RWPE2 (cell line): ENCODE results near the gene GRPR.

Experiments used
- ATAC-seq: fragments of 200-7000 bp; cut with Tn5 transposase; 3 replicates; pipeline ENCODE4 v1.9.1; 2021; ENCODE audit warnings: low read depth
- DNase-seq: peaks from one replicate; pipeline ENCODE4 v3.0.0-alpha.2; 2020; ENCODE audit warnings: low spot score
- H3K27ac ChIP-seq: fragments of 450-650 bp; 2 replicates; pipeline ENCODE4 v1.5.1; 2017; ENCODE audit warnings: mild to moderate bottlenecking; ENCODE audit not compliant: poor library complexity, severe bottlenecking
- H3K27me3 ChIP-seq: fragments of 250-450 bp; sonication (Bioruptor Pico); 2 replicates; pipeline ENCODE4 v1.5.1; 2021; ENCODE audit warnings: mild to moderate bottlenecking, moderate library complexity; ENCODE audit not compliant: insufficient read depth, poor library complexity, severe bottlenecking
- H3K36me3 ChIP-seq: fragments of 250-450 bp; sonication (Bioruptor Pico); 2 replicates; pipeline ENCODE4 v1.5.1; 2020; ENCODE audit warnings: low read depth, mild to moderate bottlenecking, moderate library complexity
- H3K4me1 ChIP-seq: fragments of 250-450 bp; sonication (Bioruptor Pico); 2 replicates; pipeline ENCODE4 v1.5.1; 2021; ENCODE audit warnings: mild to moderate bottlenecking, moderate library complexity; ENCODE audit not compliant: insufficient read depth, poor library complexity, severe bottlenecking
- H3K4me3 ChIP-seq: fragments of 250-450 bp; sonication (Bioruptor Pico); 2 replicates; pipeline ENCODE4 v1.5.1; 2021; ENCODE audit warnings: mild to moderate bottlenecking, moderate library complexity; ENCODE audit not compliant: severe bottlenecking
- H3K9me3 ChIP-seq: fragments of 250-450 bp; sonication (Bioruptor Pico); 2 replicates; pipeline ENCODE4 v1.5.1; 2021; ENCODE audit warnings: mild to moderate bottlenecking, moderate library complexity; ENCODE audit not compliant: severe bottlenecking
- TF ChIP-seq, protein P1 (sequence below): fragments of 450-650 bp; IDR thresholded peaks from one replicate; pipeline ENCODE4 v1.5.1; 2017; ENCODE audit warnings: mild to moderate bottlenecking, moderate library complexity; ENCODE audit not compliant: poor library complexity, severe bottlenecking

The GRPR gene

DNA sequence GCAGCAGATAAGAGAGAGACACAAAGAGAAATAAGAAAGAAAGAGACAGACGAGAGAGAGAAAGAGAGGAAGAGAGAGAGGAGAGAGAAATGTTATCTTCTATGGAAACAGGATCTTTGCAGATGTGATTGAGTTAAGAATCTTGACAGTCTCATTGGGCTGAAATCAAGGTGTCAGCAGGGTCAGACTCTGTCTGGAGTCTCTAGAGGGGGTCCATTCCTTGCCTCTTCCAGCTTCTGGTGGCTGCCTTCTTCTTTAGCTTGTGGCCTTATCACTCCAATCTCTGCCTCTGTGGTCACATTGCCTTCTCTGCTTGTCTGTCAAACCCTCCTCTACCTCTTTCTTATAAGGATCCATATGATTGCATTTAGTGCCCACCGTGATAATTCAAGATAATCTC, 21.8 kb upstream of the GRPR start:
- no peaks in the 10 kb centered on the region for H3K4me1 ChIP-seq
- H3K36me3 ChIP-seq, result no peaks in the 10 kb centered on the region
- no peaks in the 10 kb centered on the region for H3K9me3 ChIP-seq
- ATAC-seq (no peak), DNase-seq (no peak)
- H3K4me3 ChIP-seq, result no peak overlapping the region
- TF ChIP-seq, protein P1, sequence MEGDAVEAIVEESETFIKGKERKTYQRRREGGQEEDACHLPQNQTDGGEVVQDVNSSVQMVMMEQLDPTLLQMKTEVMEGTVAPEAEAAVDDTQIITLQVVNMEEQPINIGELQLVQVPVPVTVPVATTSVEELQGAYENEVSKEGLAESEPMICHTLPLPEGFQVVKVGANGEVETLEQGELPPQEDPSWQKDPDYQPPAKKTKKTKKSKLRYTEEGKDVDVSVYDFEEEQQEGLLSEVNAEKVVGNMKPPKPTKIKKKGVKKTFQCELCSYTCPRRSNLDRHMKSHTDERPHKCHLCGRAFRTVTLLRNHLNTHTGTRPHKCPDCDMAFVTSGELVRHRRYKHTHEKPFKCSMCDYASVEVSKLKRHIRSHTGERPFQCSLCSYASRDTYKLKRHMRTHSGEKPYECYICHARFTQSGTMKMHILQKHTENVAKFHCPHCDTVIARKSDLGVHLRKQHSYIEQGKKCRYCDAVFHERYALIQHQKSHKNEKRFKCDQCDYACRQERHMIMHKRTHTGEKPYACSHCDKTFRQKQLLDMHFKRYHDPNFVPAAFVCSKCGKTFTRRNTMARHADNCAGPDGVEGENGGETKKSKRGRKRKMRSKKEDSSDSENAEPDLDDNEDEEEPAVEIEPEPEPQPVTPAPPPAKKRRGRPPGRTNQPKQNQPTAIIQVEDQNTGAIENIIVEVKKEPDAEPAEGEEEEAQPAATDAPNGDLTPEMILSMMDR, result no peak
- no peaks in the 10 kb centered on the region for H3K27me3 ChIP-seq
- no peak overlapping the region for H3K27ac ChIP-seq

DNA sequence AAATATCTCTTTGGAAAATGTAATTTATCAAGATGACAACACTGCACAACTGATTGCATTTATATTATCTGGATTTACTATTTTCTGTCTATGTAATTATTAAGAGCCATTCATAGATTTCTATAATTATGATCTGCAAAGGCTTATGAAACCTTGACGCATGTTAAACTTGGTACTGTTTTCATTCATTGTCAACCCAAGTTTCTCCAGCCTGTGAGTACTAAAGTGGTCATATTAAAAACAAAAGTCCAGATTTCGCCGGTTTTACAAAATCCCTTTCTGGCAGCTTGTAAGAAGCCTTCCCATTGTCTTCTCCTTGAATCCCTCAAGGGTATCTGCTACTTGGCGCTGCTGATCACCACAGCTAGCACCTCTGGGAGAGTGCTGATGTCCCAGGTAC, 19.7 kb upstream of the GRPR start:
- no peak for DNase-seq
- Histone ChIP-seq H3K27ac (no peak overlapping the region), H3K4me1 (no peaks in the 10 kb centered on the region), H3K4me3 (no peak overlapping the region), H3K27me3 (no peaks in the 10 kb centered on the region), H3K36me3 (no peaks in the 10 kb centered on the region), H3K9me3 (no peaks in the 10 kb centered on the region)
- TF ChIP-seq, protein P1, result no peak
- no peak for ATAC-seq

DNA sequence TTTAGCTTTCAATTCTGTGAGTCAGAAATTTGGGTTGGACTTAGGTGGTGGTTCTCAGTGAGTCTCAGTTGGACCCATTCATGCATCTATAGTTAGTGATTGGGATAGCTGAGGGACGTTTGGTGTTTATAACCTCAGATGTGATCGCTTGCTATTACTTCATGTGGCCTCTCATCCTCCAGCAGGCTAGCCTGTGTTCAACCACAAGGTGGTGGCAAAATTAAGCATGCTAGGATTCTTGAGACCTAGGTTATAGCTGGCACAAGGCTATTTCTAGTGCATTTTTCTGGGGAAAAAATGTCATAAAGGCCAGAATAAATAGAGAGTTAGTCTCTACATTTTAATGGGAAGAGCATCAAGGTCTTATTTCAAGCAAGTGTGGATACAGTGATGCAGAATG, 10.9 kb upstream of the GRPR start:
- ATAC-seq (no peak), DNase-seq (no peak)
- Histone ChIP-seq H3K27me3 (no peaks in the 10 kb centered on the region), H3K9me3 (no peaks in the 10 kb centered on the region), H3K36me3 (no peaks in the 10 kb centered on the region), H3K27ac (no peak overlapping the region), H3K4me3 (no peak overlapping the region), H3K4me1 (no peaks in the 10 kb centered on the region)
- TF ChIP-seq, protein P1, result no peak

DNA sequence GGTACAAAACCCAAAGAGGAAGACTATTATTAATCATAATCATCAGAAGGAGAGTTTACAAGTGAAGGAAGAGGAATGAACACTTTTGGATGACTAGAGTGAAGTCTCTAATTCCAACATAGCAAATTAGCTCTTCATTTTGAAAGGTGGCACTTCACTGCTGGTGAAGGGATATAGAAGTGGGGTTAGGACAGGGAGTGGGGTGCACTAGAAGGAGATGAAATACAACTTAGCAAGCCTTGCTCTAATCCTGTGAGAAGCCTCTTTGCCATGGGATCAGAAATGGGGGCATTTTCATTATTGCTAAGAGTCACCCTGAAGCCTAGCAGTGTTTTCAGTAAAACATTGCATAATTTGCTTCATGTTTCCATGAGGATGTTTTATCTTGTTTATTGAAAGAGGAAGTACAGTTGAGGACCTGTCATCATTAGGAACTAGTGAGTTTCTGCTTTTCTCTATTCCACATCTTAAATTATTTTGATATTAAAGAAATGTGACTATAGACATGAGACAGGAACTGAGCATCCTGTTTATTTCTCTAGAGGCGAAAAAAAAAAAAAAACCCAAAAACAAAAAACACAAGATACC, 9.3 kb upstream of the GRPR start:
- Histone ChIP-seq H3K4me3 (no peak overlapping the region), H3K4me1 (no peaks in the 10 kb centered on the region), H3K27me3 (no peaks in the 10 kb centered on the region), H3K9me3 (no peaks in the 10 kb centered on the region), H3K27ac (no peak overlapping the region), H3K36me3 (no peaks in the 10 kb centered on the region)
- DNase-seq (no peak), ATAC-seq (no peak)
- TF ChIP-seq, protein P1, result no peak

DNA sequence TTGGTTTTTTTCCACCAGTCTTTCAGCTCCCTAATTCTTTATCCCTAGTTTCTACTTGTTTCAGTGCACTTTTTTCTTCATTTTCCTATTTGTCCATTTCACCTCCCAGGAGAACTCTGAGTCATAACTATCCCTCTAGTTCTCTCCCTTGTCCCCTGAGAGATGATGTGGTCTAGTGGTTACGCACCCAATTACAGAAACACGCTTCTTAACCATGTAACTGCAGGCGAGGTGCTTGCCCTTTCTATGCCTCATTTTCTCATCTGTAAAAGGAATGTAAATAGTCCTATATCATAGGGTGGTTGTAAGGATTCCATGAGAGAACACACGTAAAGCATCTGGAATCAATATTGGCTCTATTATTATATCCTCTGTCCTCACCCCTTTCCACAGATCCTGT, 8.8 kb upstream of the GRPR start:
- no peaks in the 10 kb centered on the region for H3K4me1 ChIP-seq
- DNase-seq (no peak), ATAC-seq (no peak)
- no peaks in the 10 kb centered on the region for H3K27me3 ChIP-seq
- no peaks in the 10 kb centered on the region for H3K9me3 ChIP-seq
- H3K4me3 ChIP-seq, result no peak overlapping the region
- H3K36me3 ChIP-seq, result no peaks in the 10 kb centered on the region
- H3K27ac ChIP-seq, result no peak overlapping the region
- TF ChIP-seq, protein P1, result no peak
